ENCODE data around the gene MCC. TPM values are rescaled to one million over a fixed set of nuclear protein-coding genes. Genes with fewer than 3 reads are reported as not detected.

The MCC gene
- total and polyA plus RNA-seq, 4 donors, result 9.0 to 47.3 (median 14.7) TPM

GRCh38 chr5:113231653-113232000 lies 256.6 kb downstream of the MCC start:
- no peak overlapping the region for H3K27ac ChIP-seq (ENCODE audit: low read depth in 1 of 2, low read length in 2 of 2)
- H3K4me1 ChIP-seq (ENCODE audit: control insufficient read depth in 4 of 4, insufficient read depth in 4 of 4, low read length in 3 of 4), result peaks cover 7 to 17% (median 10%) of the 10 kb centered on the region in 4 donors
- TF ChIP-seq CTCF (IDR thresholded peaks at IDR 0.05; ENCODE audit: low read depth, low read length, missing input control), result no peak
- TF ChIP-seq TAF1 (conservative IDR thresholded peaks at IDR 0.05), result no peak
- no peak for TF ChIP-seq HNF4G (IDR thresholded peaks at IDR 0.05)
- no peak for TF ChIP-seq ZBTB33 (IDR thresholded peaks at IDR 0.05)
- TF ChIP-seq FOXA1 (IDR thresholded peaks at IDR 0.05), result no peak
- TF ChIP-seq FOXA2 (IDR thresholded peaks at IDR 0.05), result no peak
- no peak for TF ChIP-seq GABPA (IDR thresholded peaks at IDR 0.05 in 1 of 2, conservative IDR thresholded peaks at IDR 0.05 in 1 of 2)
- no peak for TF ChIP-seq NR2F2 (IDR thresholded peaks at IDR 0.05)
- TF ChIP-seq HNF4A (conservative IDR thresholded peaks at IDR 0.05), result no peak
- no peak for TF ChIP-seq RXRA (IDR thresholded peaks at IDR 0.05)
- TF ChIP-seq EGR1 (IDR thresholded peaks at IDR 0.05; ENCODE audit: low read depth in 2 of 2), result no peak
- TF ChIP-seq MAX (IDR thresholded peaks at IDR 0.05), result no peak
- no peak for TF ChIP-seq RAD21 (IDR thresholded peaks at IDR 0.05)
- TF ChIP-seq YY1 (IDR thresholded peaks at IDR 0.05), result no peak
- TF ChIP-seq JUND (IDR thresholded peaks at IDR 0.05), result no peak
- no peak for TF ChIP-seq SP1 (IDR thresholded peaks at IDR 0.05)
- no peak for TF ChIP-seq REST (IDR thresholded peaks at IDR 0.05)
- no peaks in the 10 kb centered on the region for H3K27me3 ChIP-seq (ENCODE audit: control insufficient read depth in 4 of 4, insufficient read depth in 4 of 4, low read length in 3 of 4)
- WGBS, result 87% methylated on average over 1 of the region's 1 CpG
- no peak overlapping the region for H3K4me3 ChIP-seq (ENCODE audit: low read depth in 1 of 3, low read length in 3 of 3)
- H3K9me3 ChIP-seq (ENCODE audit: control insufficient read depth in 4 of 4, low read length in 3 of 4), result no peaks in the 10 kb centered on the region
- H3K36me3 ChIP-seq (ENCODE audit: control insufficient read depth in 4 of 4, insufficient read depth in 3 of 4, low read depth in 1 of 4, low read length in 3 of 4), result no peaks in the 10 kb centered on the region
- no peak overlapping the region for H3K9ac ChIP-seq (ENCODE audit: low read depth in 1 of 2, low read length in 2 of 2)
- DNase-seq (ENCODE audit: low spot score), result no peak

All from liver (tissue), 9 donors.